ENCODE data around the gene ARID2. TPM values are rescaled to one million over a fixed set of nuclear protein-coding genes. Genes with fewer than 3 reads are reported as not detected.

The ARID2 gene
- total and polyA plus RNA-seq, 9 of the 15 experiments (the other 6 are each of a cell fraction or from before 2014, with no cell fraction given), result 13.4 to 41.6 (median 29.4) TPM

- no TSS peak for BruUV-seq (replicated peaks)
- Histone ChIP-seq H3K36me3 (ENCODE audit: control insufficient read depth, insufficient read depth, low read length) (peaks cover 59% of the 10 kb centered on the region), H3K27me3 (ENCODE audit: control insufficient read depth in 2 of 2, insufficient read depth in 2 of 2, low read length in 2 of 2) (no peaks in the 10 kb centered on the region), H3K27ac (ENCODE audit: extremely low read depth, low read depth, low read length) (no peak overlapping the region), H3K79me2 (ENCODE audit: control insufficient read depth, insufficient read depth, low read length) (no peaks in the 10 kb centered on the region), H3K4me3 (no peak overlapping the region), H3K9me1 (ENCODE audit: control insufficient read depth, insufficient read depth, low read length) (no peaks in the 10 kb centered on the region), H3K4me2 (ENCODE audit: insufficient read depth, low read length) (no peak overlapping the region), H3K9ac (ENCODE audit: insufficient read depth in 1 of 2, low read depth in 2 of 2, low read length in 2 of 2) (no peak overlapping the region), H2AFZ (ENCODE audit: low read depth, low read length) (no peak overlapping the region), H4K20me1 (replicated peaks; ENCODE audit: control insufficient read depth, insufficient read depth, low read length) (no peaks in the 10 kb centered on the region), H3K4me1 (replicated peaks in 1 of 2; ENCODE audit: control insufficient read depth in 2 of 2, insufficient read depth in 2 of 2, low read length in 2 of 2) (no peaks in the 10 kb centered on the region), H3K9me3 (replicated peaks; ENCODE audit: control insufficient read depth, insufficient read depth, low read depth, low read length) (no peaks in the 10 kb centered on the region)
- WGBS (ENCODE audit: insufficient coverage, low coverage, missing lambda C conversion rate), result 95% methylated on average over 4 of the region's 4 CpGs
- POLR2A ChIA-PET, result no interaction called here
- intact Hi-C loops (cut with micrococcal nuclease) (no loop called here), in situ Hi-C loops (cut with MboI) (no loop called here)
- CTCF ChIA-PET (ENCODE audit: low intra/inter-chr PET ratio), result no interaction called here
- ATAC-seq, result no peak
- DNase-seq (ENCODE audit: extremely low read depth in 1 of 4, low spot score in 3 of 4), result no peak
- no peak for FAIRE-seq
- TF ChIP-seq ZNF311 (CRISPR knock-in tag; IDR thresholded peaks at IDR 0.05), result no peak
- no peak for TF ChIP-seq ZNF766 (CRISPR knock-in tag; conservative IDR thresholded peaks at IDR 0.05)
- TF ChIP-seq CHAMP1 (IDR thresholded peaks at IDR 0.05), result no peak
- no peak for TF ChIP-seq PTTG1 (tag; IDR thresholded peaks at IDR 0.05; ENCODE audit: low read depth)
- no peak for TF ChIP-seq ZNF561 (CRISPR knock-in tag; conservative IDR thresholded peaks at IDR 0.05)
- TF ChIP-seq POLR2A (conservative IDR thresholded peaks at IDR 0.05), result no peak
- TF ChIP-seq SIRT6 (IDR thresholded peaks at IDR 0.05; ENCODE audit: low read depth, low read length), result no peak
- no peak for TF ChIP-seq ETV6 (IDR thresholded peaks at IDR 0.05; ENCODE audit: borderline replicate concordance in 1 of 2, low read depth in 2 of 2, low read length in 1 of 2)
- TF ChIP-seq ETV6 (CRISPR knock-in tag; IDR thresholded peaks at IDR 0.05; ENCODE audit: borderline replicate concordance), result no peak
- TF ChIP-seq GTF3C2 (IDR thresholded peaks at IDR 0.05; ENCODE audit: borderline replicate concordance, extremely low read depth, insufficient read length), result no peak
- TF ChIP-seq ARID4B (CRISPR knock-in tag; IDR thresholded peaks at IDR 0.05), result no peak
- no peak for TF ChIP-seq MCM2 (IDR thresholded peaks at IDR 0.05; ENCODE audit: low read depth)
Measured at GRCh38 chr12:45895961-45896360, 166.5 kb downstream of the ARID2 start.
